K562 (cell line): ENCODE measurements around the gene SLC19A2. TPM values are rescaled to one million over a fixed set of nuclear protein-coding genes. Genes with fewer than 3 reads are reported as not detected.

Source experiments
- ATAC-seq: fragments of 200-7000 bp; cut with Tn5 transposase; 3 replicates; pipeline ENCODE4 v1.9.1; 2020; ENCODE audit warnings: moderate library complexity
- BruUV-seq: library from RNA; stranded (reverse); fragments of 400-500 nt; replicated peaks from 2 replicates; lab custom pipeline; 2021; lab: Mats Ljungman, UMichigan
- CTCF ChIA-PET: fragments of 300-600 bp; formaldehyde crosslinking; extraction: SDS; loops from one replicate; lab custom pipeline; 2021; ENCODE audit warnings: low intra/inter-chr PET ratio; lab: Yijun Ruan, JAX
- POLR2A ChIA-PET: fragments of 300-600, 350-650 bp; sonication (Branson Sonifier 250); formaldehyde crosslinking; extraction: SDS; loops from one replicate; lab custom pipeline; 2021; ENCODE audit warnings: antibody characterized with exemption, inconsistent platforms; lab: Yijun Ruan, JAX
- DNase-seq, 4 experiments: peaks; one replicate each; pipeline versions ENCODE4 v3.0.0 to v3.0.0-alpha.2; 2011 to 2018; ENCODE audit warnings: low spot score in 3 of 4, mixed read lengths in 3 of 4; ENCODE audit errors: extremely low read depth in 1 of 4
- FAIRE-seq: peaks from 2 replicates; lab custom pipeline; 2011; peaks lifted over from hg19 to GRCh38; lab: Jason Lieb, UNC
- H2AFZ ChIP-seq: 2 replicates; pipeline ENCODE4 v1.6.0; 2011; ENCODE audit warnings: low read depth, low read length, control low read depth, inconsistent platforms
- H3K27ac ChIP-seq: fragments of 200-600 bp; 3 replicates; pipeline ENCODE4 v1.8.0; 2011; ENCODE audit warnings: low read depth, mild to moderate bottlenecking, control low read depth, inconsistent platforms, low read length, moderate library complexity, mixed read lengths; ENCODE audit errors: extremely low read depth
- H3K27me3 ChIP-seq, 2 experiments: fragments of 300-600 bp in 1 of 2; 2 replicates in 1 of 2; 3 replicates in 1 of 2; pipeline versions ENCODE4 v1.6.0 to v1.8.0; 2011; ENCODE audit warnings: inconsistent platforms in 2 of 2, low read length in 2 of 2, mild to moderate bottlenecking in 1 of 2, mixed read lengths in 1 of 2, moderate library complexity in 1 of 2; ENCODE audit not compliant: control insufficient read depth in 2 of 2, insufficient read depth in 2 of 2
- H3K36me3 ChIP-seq: fragments of 300-600 bp; 3 replicates; pipeline ENCODE4 v1.8.0; 2011; ENCODE audit warnings: mild to moderate bottlenecking, low read length, inconsistent platforms; ENCODE audit not compliant: control insufficient read depth, insufficient read depth
- H3K4me1 ChIP-seq, 2 experiments: fragments of 200-600 bp in 1 of 2; replicated peaks in 1 of 2; 2 replicates in 1 of 2; 3 replicates in 1 of 2; pipeline versions ENCODE4 v1.5.1 to v1.8.0; 2011; ENCODE audit warnings: inconsistent platforms in 2 of 2, low read length in 2 of 2, mild to moderate bottlenecking in 1 of 2, mixed read lengths in 1 of 2, moderate library complexity in 1 of 2; ENCODE audit not compliant: control insufficient read depth in 2 of 2, insufficient read depth in 2 of 2
- H3K4me2 ChIP-seq: 2 replicates; pipeline ENCODE4 v1.6.1; 2011; ENCODE audit warnings: low read length, control low read depth, inconsistent platforms, mixed read lengths; ENCODE audit not compliant: insufficient read depth
- H3K4me3 ChIP-seq: fragments of 200-600 bp; sonication (generic), shearing (Covaris generic); 2 replicates; pipeline ENCODE4 v1.5.1; 2016; ENCODE audit warnings: control low read depth, inconsistent platforms
- H3K79me2 ChIP-seq: fragments of 200-600 bp; 3 replicates; pipeline ENCODE4 v1.8.0; 2011; ENCODE audit warnings: low read length, inconsistent platforms; ENCODE audit not compliant: control insufficient read depth, insufficient read depth
- H3K9ac ChIP-seq, 2 experiments: 2 replicates each; pipeline versions ENCODE4 v1.6.0 to v1.6.1; 2011; ENCODE audit warnings: low read depth in 2 of 2, low read length in 2 of 2, control low read depth in 1 of 2, inconsistent platforms in 1 of 2, mild to moderate bottlenecking in 1 of 2, mixed read lengths in 1 of 2; ENCODE audit not compliant: insufficient read depth in 1 of 2
- H3K9me1 ChIP-seq: one replicate; pipeline ENCODE4 v1.6.0; 2011; ENCODE audit warnings: inconsistent platforms, mild to moderate bottlenecking, low read length, moderate library complexity; ENCODE audit not compliant: control insufficient read depth, insufficient read depth
- H3K9me3 ChIP-seq: replicated peaks from 2 replicates; pipeline ENCODE4 v1.5.1; 2011; ENCODE audit warnings: low read depth, low read length, inconsistent platforms; ENCODE audit not compliant: control insufficient read depth, insufficient read depth
- H4K20me1 ChIP-seq: replicated peaks from 2 replicates; pipeline ENCODE4 v1.6.1; 2011; ENCODE audit warnings: low read length, inconsistent platforms, mixed read lengths; ENCODE audit not compliant: control insufficient read depth, insufficient read depth
- ASH1L ChIP-seq: fragments of 450-650 bp; IDR thresholded peaks from 2 replicates; pipeline ENCODE4 v1.6.1; 2018; ENCODE audit warnings: borderline replicate concordance, mild to moderate bottlenecking, low read depth; ENCODE audit not compliant: partially characterized antibody
- BHLHE40 ChIP-seq: IDR thresholded peaks from 2 replicates; pipeline ENCODE4 v1.6.1; 2011; ENCODE audit warnings: low read length, improper control_type of control experiment
- COPS2 ChIP-seq: fragments of 450-650 bp; conservative IDR thresholded peaks from 2 replicates; pipeline ENCODE4 v1.6.1; 2016; ENCODE audit warnings: mild to moderate bottlenecking, moderate library complexity
- MLX ChIP-seq, 2 experiments: fragments of 450-650 bp in 1 of 2; sonication (generic) in 1 of 2; formaldehyde crosslinking; conservative IDR thresholded peaks; 2 replicates each; pipeline versions ENCODE4 v1.4.0 to v1.8.1; 2020 to 2022; ENCODE audit warnings: mild to moderate bottlenecking in 1 of 2, missing genetic modification reagents in 1 of 2
- SMARCA4 ChIP-seq: fragments of 450-650 bp; IDR thresholded peaks from 2 replicates; pipeline ENCODE4 v1.6.1; 2016
- SRSF3 ChIP-seq: fragments of 200-400 bp; formaldehyde crosslinking; IDR thresholded peaks from 2 replicates; pipeline ENCODE4 v1.6.1; 2016; ENCODE audit warnings: mild to moderate bottlenecking, low read length, moderate library complexity; ENCODE audit not compliant: insufficient read depth
- TCF7L2 ChIP-seq: fragments of 150-350 bp; IDR thresholded peaks from 2 replicates; pipeline ENCODE4 v1.6.1; 2016; ENCODE audit warnings: low read depth, mild to moderate bottlenecking, low read length, moderate library complexity
- ZNF121 ChIP-seq: sonication (generic); formaldehyde crosslinking; conservative IDR thresholded peaks from 2 replicates; pipeline ENCODE4 v1.8.0; 2022; ENCODE audit warnings: missing genetic modification reagents
- ZNF212 ChIP-seq: fragments of 450-650 bp; formaldehyde crosslinking; IDR thresholded peaks from 2 replicates; pipeline ENCODE4 v1.4.0; 2020; ENCODE audit warnings: mild to moderate bottlenecking
- ZNF695 ChIP-seq: fragments of 450-650 bp; formaldehyde crosslinking; IDR thresholded peaks from 2 replicates; pipeline ENCODE4 v1.4.0; 2020; ENCODE audit warnings: mild to moderate bottlenecking, moderate library complexity
- in situ Hi-C: fragments of 300-500 bp; cut with MboI; formaldehyde crosslinking; loops from 4 replicates; pipeline ENCODE4 v1.15.0; 2018; ENCODE audit warnings: inconsistent platforms, mixed read lengths
- intact Hi-C: fragments of 100-400 bp; cut with micrococcal nuclease; formaldehyde crosslinking; loops from 2 replicates; pipeline ENCODE4 v1.14.2; 2022
- polyA plus RNA-seq, 8 experiments: library from polyadenylated mRNA; depleted of rRNA in 4 of 8; stranded (reverse) in 5 of 8; unstranded in 3 of 8; fragments of >200 nt; fragmentation: Nextera tagmentation in 2 of 8; fragmentation: Illumina TruSeq in 1 of 8; extraction: Ambion mirVana in 2 of 8; extraction: Trizol in 1 of 8; gene quantifications; 2 replicates each; pipeline versions ENCODE4 v1.2.1 to v1.2.3, GENCODE V29; 2011 to 2014; ENCODE audit warnings: inconsistent platforms in 1 of 8, missing spikeins in 1 of 8
- total RNA-seq, 7 experiments: library from RNA; depleted of rRNA in 6 of 7; stranded (reverse); fragments of >200 nt in 6 of 7; fragmentation: Illumina TruSeq in 2 of 7; extraction: Trizol in 2 of 7; gene quantifications; 2 replicates each; pipeline versions ENCODE4 v1.2.1 to v1.2.3, GENCODE V29; 2011 to 2021; ENCODE audit warnings: low replicate concordance in 1 of 7
- TF ChIP-seq, protein P1 (sequence below): fragments of 250-450 bp; sonication (Bioruptor Pico); IDR thresholded peaks from 2 replicates; pipeline ENCODE4 v1.9.0; 2021; ENCODE audit warnings: mild to moderate bottlenecking

SLC19A2 gene
- total and polyA plus RNA-seq, 9 of the 15 experiments (the other 6 are each of a cell fraction or from before 2014, with no cell fraction given): 7.4 to 42.8 (median 19.2) TPM

- H4K20me1 ChIP-seq: no peaks in the 10 kb centered on the region
- no peaks in the 10 kb centered on the region for H3K9me1 ChIP-seq
- no peaks in the 10 kb centered on the region for H3K36me3 ChIP-seq
- no peaks in the 10 kb centered on the region; a peak in 1 of 5 replicates for H3K4me1 ChIP-seq
- ChIA-PET CTCF (no interaction called here), POLR2A (no interaction called here)
- intact Hi-C loops: no loop called here
- FAIRE-seq (no peak), DNase-seq (no peak), ATAC-seq (no peak)
- no peaks in the 10 kb centered on the region for H3K9me3 ChIP-seq
- BruUV-seq: no TSS peak
- TF ChIP-seq ZNF121 (CRISPR knock-in tag): no peak
- no peak for TF ChIP-seq COPS2
- TF ChIP-seq, protein P1, sequence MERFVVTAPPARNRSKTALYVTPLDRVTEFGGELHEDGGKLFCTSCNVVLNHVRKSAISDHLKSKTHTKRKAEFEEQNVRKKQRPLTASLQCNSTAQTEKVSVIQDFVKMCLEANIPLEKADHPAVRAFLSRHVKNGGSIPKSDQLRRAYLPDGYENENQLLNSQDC: no peak
- no peak for TF ChIP-seq ZNF212 (CRISPR knock-in tag)
- TF ChIP-seq ZNF695 (CRISPR knock-in tag): no peak
- TF ChIP-seq SRSF3: no peak
- TF ChIP-seq SMARCA4: no peak
- no peak for TF ChIP-seq BHLHE40
- no peak for TF ChIP-seq ASH1L
- TF ChIP-seq TCF7L2: no peak
- TF ChIP-seq MLX (CRISPR knock-in tag; conservative IDR thresholded peaks at IDR 0.05): no peak
- no peak overlapping the region for H3K4me2 ChIP-seq
- no peak overlapping the region for H2AFZ ChIP-seq
- H3K27me3 ChIP-seq: no peaks in the 10 kb centered on the region
- H3K79me2 ChIP-seq: no peaks in the 10 kb centered on the region
- no peak overlapping the region for H3K27ac ChIP-seq
- in situ Hi-C loops: no loop called here
- no peak overlapping the region for H3K4me3 ChIP-seq
- no peak overlapping the region for H3K9ac ChIP-seq
Measured at GRCh38 chr1:169515641-169516040, 29.9 kb upstream of the SLC19A2 start.
